HEK293T (cell line): ENCODE measurements around the gene PCK1.

Source experiments
- CTCF ChIA-PET: fragments of 350-600 bp; formaldehyde crosslinking; extraction: SDS; loops from one replicate; lab custom pipeline; 2021; ENCODE audit warnings: antibody characterized with exemption, inconsistent platforms; lab: Yijun Ruan, JAX
- POLR2A ChIA-PET: fragments of 350-600 bp; formaldehyde crosslinking; extraction: SDS; loops from one replicate; lab custom pipeline; 2020; ENCODE audit warnings: antibody characterized with exemption, inconsistent platforms; lab: Yijun Ruan, JAX
- DNase-seq: peaks from one replicate; pipeline ENCODE4 v3.0.0; 2012; ENCODE audit warnings: mixed read lengths; ENCODE audit errors: extremely low spot score
- ARNT ChIP-seq: fragments of 450-650 bp; IDR thresholded peaks from 2 replicates; pipeline ENCODE4 v1.6.1; 2017; ENCODE audit warnings: mild to moderate bottlenecking
- BHLHE40 ChIP-seq: fragments of 450-650 bp; IDR thresholded peaks from 2 replicates; pipeline ENCODE4 v1.6.1; 2016; ENCODE audit warnings: mild to moderate bottlenecking, moderate library complexity, borderline replicate concordance
- CTBP1 ChIP-seq: fragments of 450-650 bp; IDR thresholded peaks from 2 replicates; pipeline ENCODE4 v1.6.1; 2016; ENCODE audit warnings: borderline replicate concordance
- ELF4 ChIP-seq: fragments of 450-650 bp; IDR thresholded peaks from 2 replicates; pipeline ENCODE4 v1.6.1; 2017; ENCODE audit warnings: antibody characterized with exemption
- FOXA1 ChIP-seq: fragments of 450-650 bp; IDR thresholded peaks from 2 replicates; pipeline ENCODE4 v1.6.1; 2016; ENCODE audit warnings: mild to moderate bottlenecking
- FOXK2 ChIP-seq: fragments of 450-650 bp; IDR thresholded peaks from 2 replicates; pipeline ENCODE4 v1.6.1; 2016; ENCODE audit warnings: mild to moderate bottlenecking
- FOXM1 ChIP-seq: fragments of 450-650 bp; IDR thresholded peaks from 2 replicates; pipeline ENCODE4 v1.6.1; 2017; ENCODE audit warnings: mild to moderate bottlenecking, borderline replicate concordance
- HDGF ChIP-seq: fragments of 450-650 bp; IDR thresholded peaks from 2 replicates; pipeline ENCODE4 v1.6.1; 2017; ENCODE audit warnings: antibody characterized with exemption, borderline replicate concordance
- L3MBTL2 ChIP-seq: fragments of 450-650 bp; conservative IDR thresholded peaks from 2 replicates; pipeline ENCODE4 v1.6.1; 2016; ENCODE audit warnings: mild to moderate bottlenecking
- LEF1 ChIP-seq: fragments of 450-650 bp; IDR thresholded peaks from 2 replicates; pipeline ENCODE4 v1.6.1; 2017; ENCODE audit warnings: mild to moderate bottlenecking, borderline replicate concordance
- NFRKB ChIP-seq: fragments of 450-650 bp; IDR thresholded peaks from 2 replicates; pipeline ENCODE4 v1.6.1; 2016; ENCODE audit warnings: mild to moderate bottlenecking, moderate library complexity
- PKNOX1 ChIP-seq: fragments of 450-650 bp; IDR thresholded peaks from 2 replicates; pipeline ENCODE4 v1.6.1; 2016
- SP1 ChIP-seq: fragments of 450-650 bp; IDR thresholded peaks from 2 replicates; pipeline ENCODE4 v1.6.1; 2017
- SUZ12 ChIP-seq: fragments of 450-650 bp; IDR thresholded peaks from 2 replicates; pipeline ENCODE4 v1.6.1; 2016; ENCODE audit warnings: mild to moderate bottlenecking
- TARDBP ChIP-seq: fragments of 450-650 bp; IDR thresholded peaks from 2 replicates; pipeline ENCODE4 v1.6.1; 2016
- ZNF384 ChIP-seq: fragments of 450-650 bp; IDR thresholded peaks from 2 replicates; pipeline ENCODE4 v1.6.1; 2016

Gene PCK1

GRCh38 chr20:57523782-57524181, 37.1 kb upstream of the PCK1 start:
- POLR2A ChIA-PET = interaction anchor here (1.2 to 1.3 kb wide), 2 partner anchors 58 to 172 kb away, joined by 3 to 4 read pairs; no protein-coding TSS in a partner anchor
- no peak for TF ChIP-seq NFRKB
- CTCF ChIA-PET = interaction anchor here (0.6 kb wide), 1 partner anchor 142 kb away, joined by 3 read pairs; no protein-coding TSS in a partner anchor
- no peak for DNase-seq

- no peak for TF ChIP-seq PKNOX1
- no peak for DNase-seq
- POLR2A ChIA-PET = no interaction called here
- CTCF ChIA-PET = no interaction called here
These were observed 36.3 kb upstream of the PCK1 start, which contains the start of gene CTCFL for GRCh38 chr20:57524511-57525176. Gene CTCFL (minus strand): TSS chr20:57525140. CDS start chr20:57524205, 935 bp downstream.

- ChIA-PET POLR2A (no interaction called here), CTCF (no interaction called here)
- no peak for DNase-seq
- TF ChIP-seq FOXM1 (no peak), ARNT (no peak)
These were observed 35.4 kb upstream of the PCK1 start for GRCh38 chr20:57525328-57526086.

- ChIA-PET POLR2A (no interaction called here), CTCF (interaction anchor here (0.8 kb wide), 1 partner anchor 56 kb away, joined by 3 read pairs; no protein-coding TSS in a partner anchor)
- peak; percentile 33 for DNase-seq
- TF ChIP-seq HDGF (no peak), PKNOX1 (no peak), SP1 (no peak), NFRKB (no peak), BHLHE40 (no peak), FOXA1 (no peak), ARNT (no peak), TARDBP (no peak), FOXM1 (no peak), ZNF384 (no peak), L3MBTL2 (no peak), CTBP1 (no peak), ELF4 (no peak), FOXK2 (no peak), SUZ12 (no peak), LEF1 (no peak)
These were observed 34.6 kb upstream of the PCK1 start for GRCh38 chr20:57526087-57526884.

GRCh38 chr20:57526885-57527460, 33.9 kb upstream of the PCK1 start:
- no peak for TF ChIP-seq HDGF
- TF ChIP-seq SUZ12 = no peak
- no peak for TF ChIP-seq ARNT
- no peak for TF ChIP-seq TARDBP
- no peak for TF ChIP-seq FOXA1
- TF ChIP-seq BHLHE40 = no peak
- TF ChIP-seq FOXM1 = no peak
- TF ChIP-seq L3MBTL2 = no peak
- TF ChIP-seq LEF1 = no peak
- TF ChIP-seq PKNOX1 = no peak
- no peak for TF ChIP-seq FOXK2
- TF ChIP-seq SP1 = no peak
- no peak for TF ChIP-seq NFRKB
- no peak for TF ChIP-seq ZNF384
- TF ChIP-seq ELF4 = no peak
- TF ChIP-seq CTBP1 = no peak
- POLR2A ChIA-PET = no interaction called here
- DNase-seq = no peak
- CTCF ChIA-PET = interaction anchor here (0.8 to 1.3 kb wide), 3 partner anchors 11 to 55 kb away, joined by 3 to 4 read pairs (median 3); no protein-coding TSS in a partner anchor

- CTCF ChIA-PET = interaction anchor here (1.0 to 1.3 kb wide), 3 partner anchors 10 to 45 kb away, joined by 3 to 4 read pairs (median 3); no protein-coding TSS in a partner anchor
These were observed 33.2 kb upstream of the PCK1 start for GRCh38 chr20:57527728-57528127.

More at GRCh38 chr20:57527728-57528127, 33.2 kb upstream of the PCK1 start:
- POLR2A ChIA-PET = no interaction called here
- no peak for TF ChIP-seq FOXK2
- TF ChIP-seq SP1 = no peak
- no peak for TF ChIP-seq LEF1
- TF ChIP-seq L3MBTL2 = no peak
- no peak for TF ChIP-seq ARNT
- TF ChIP-seq ELF4 = no peak
- TF ChIP-seq BHLHE40 = no peak
- DNase-seq = no peak
